GM06990 (cell line): ENCODE data around the gene FIBP.

Source experiments
- DNase-seq: peaks from one replicate; pipeline ENCODE4 v3.0.0-alpha.2; 2011; ENCODE audit not compliant: insufficient read length; ENCODE audit errors: extremely low read depth
- H3K27me3 ChIP-seq: replicated peaks from 2 replicates; pipeline ENCODE4 v1.6.0; 2011; ENCODE audit warnings: low read length; ENCODE audit not compliant: control insufficient read depth, insufficient read depth
- H3K36me3 ChIP-seq: 2 replicates; pipeline ENCODE4 v1.5.1; 2011; ENCODE audit warnings: low read length; ENCODE audit not compliant: control insufficient read depth, insufficient read depth
- H3K4me3 ChIP-seq: replicated peaks from 2 replicates; pipeline ENCODE4 v1.5.1; 2011; ENCODE audit warnings: low read depth, mild to moderate bottlenecking, control low read depth, low read length
- TF ChIP-seq, protein P1 (sequence below): IDR thresholded peaks from 2 replicates; pipeline ENCODE4 v1.5.1; 2011; ENCODE audit warnings: low read length, control low read depth, mild to moderate bottlenecking, inconsistent platforms; ENCODE audit not compliant: insufficient read depth, poor library complexity, severe bottlenecking

Gene FIBP

DNA sequence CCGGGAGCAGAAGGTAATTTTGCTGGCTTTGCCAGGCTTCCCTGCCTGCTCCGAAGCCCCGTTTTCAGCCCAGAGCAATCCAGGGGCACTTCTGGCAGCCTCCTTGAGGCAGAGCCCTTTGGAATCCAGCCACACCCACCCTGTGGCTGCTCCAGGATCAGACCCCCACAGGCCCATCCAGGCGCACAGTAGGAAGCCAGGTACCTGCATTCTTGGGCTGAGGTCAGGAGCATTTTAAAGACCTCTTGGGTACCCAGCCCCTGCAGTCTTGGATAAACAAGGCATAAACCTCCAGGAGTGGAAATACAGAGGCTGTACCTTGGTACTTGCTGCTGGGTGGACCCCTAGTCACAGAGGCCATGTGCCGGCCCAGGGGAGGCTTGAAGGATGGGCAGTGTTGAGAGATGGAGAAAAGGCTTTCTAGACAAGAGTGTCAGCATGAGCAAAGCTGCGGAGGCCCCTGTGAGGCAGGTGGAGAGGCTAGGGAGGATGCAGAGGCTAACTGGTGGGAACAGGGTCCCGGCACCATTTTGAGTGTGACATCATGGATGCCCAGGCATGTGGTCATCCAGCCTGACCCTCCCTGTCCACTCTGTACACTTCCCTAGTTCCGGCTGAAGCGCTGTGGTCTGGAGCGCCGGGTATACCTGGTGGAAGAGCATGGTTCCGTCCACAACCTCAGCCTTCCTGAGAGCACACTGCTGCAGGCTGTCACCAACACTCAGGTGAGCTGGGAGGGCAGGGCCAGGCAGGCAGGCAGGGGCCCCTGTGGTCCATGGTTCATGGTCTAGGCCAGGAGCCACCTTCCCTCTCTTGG lies 24.2 kb downstream of the FIBP start:
- Histone ChIP-seq H3K4me3 (no peak overlapping the region), H3K27me3 (no peaks in the 10 kb centered on the region), H3K36me3 (peaks cover 44% of the 10 kb centered on the region)
- DNase-seq = no peak
- TF ChIP-seq, protein P1, sequence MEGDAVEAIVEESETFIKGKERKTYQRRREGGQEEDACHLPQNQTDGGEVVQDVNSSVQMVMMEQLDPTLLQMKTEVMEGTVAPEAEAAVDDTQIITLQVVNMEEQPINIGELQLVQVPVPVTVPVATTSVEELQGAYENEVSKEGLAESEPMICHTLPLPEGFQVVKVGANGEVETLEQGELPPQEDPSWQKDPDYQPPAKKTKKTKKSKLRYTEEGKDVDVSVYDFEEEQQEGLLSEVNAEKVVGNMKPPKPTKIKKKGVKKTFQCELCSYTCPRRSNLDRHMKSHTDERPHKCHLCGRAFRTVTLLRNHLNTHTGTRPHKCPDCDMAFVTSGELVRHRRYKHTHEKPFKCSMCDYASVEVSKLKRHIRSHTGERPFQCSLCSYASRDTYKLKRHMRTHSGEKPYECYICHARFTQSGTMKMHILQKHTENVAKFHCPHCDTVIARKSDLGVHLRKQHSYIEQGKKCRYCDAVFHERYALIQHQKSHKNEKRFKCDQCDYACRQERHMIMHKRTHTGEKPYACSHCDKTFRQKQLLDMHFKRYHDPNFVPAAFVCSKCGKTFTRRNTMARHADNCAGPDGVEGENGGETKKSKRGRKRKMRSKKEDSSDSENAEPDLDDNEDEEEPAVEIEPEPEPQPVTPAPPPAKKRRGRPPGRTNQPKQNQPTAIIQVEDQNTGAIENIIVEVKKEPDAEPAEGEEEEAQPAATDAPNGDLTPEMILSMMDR = no peak

DNA sequence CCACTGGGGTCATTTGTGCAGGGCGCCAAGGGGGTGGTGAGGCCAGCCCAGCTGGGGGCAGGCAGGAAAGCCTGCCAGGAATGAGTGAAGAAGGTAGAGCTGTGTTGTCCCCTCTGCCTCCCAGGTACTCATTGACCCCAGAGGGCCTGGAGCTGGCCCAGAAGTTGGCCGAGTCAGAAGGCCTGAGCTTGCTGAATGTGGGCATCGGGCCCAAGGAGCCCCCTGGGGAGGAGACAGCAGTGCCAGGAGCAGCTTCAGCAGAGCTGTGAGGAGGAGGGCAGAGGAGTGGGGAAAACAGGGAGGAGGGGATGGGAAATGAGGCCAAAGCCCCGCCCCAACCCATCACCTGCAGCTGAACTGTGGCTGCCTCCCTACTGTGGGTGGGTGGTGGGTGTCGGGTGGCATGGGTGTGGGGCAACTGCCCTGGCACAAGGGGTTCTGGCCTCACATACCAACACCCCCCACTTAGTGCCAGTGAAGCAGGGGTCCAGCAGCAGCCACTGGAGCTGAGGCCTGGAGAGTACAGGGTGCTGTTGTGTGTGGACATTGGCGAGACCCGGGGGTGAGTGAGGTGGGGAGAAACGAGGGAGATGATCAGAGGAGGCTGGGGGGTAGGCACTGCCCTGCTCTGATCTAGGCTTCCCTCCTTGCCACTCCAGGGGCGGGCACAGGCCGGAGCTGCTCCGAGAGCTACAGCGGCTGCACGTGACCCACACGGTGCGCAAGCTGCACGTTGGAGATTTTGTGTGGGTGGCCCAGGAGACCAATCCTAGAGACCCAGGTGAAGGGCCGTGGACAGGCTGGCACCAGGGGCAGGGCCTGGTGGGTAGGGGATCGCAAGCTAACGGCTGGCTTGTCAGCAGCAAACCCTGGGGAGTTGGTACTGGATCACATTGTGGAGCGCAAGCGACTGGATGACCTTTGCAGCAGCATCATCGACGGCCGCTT lies 25.1 kb downstream of the FIBP start:
- TF ChIP-seq, protein P1 = no peak
- H3K4me3 ChIP-seq = no peak overlapping the region
- no peaks in the 10 kb centered on the region for H3K27me3 ChIP-seq
- peaks cover 44% of the 10 kb centered on the region for H3K36me3 ChIP-seq
- no peak for DNase-seq

DNA sequence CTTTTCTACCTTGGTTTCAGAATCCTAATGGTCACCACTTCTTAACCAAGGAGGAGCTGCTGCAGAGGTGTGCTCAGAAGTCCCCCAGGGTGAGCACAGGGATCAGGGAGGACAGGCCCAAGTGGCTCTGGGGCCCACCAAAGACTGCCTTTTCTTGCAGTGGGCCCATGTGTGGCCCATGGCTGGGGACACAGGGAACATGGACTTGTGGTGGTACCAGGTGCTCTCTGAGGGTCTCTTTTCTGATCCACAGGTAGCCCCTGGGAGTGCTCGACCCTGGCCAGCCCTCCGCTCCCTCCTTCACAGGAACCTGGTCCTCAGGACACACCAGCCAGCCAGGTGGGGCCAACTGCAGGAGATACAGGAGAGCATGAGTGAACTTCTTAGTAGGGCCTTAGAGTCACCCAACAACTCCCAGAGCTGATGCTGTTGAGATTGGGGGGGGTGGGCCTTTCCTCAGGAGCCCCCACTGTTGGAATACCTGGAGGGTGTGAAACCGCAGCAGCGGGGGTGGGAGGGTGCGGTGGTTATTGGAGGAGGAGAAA lies 26.0 kb downstream of the FIBP start:
- H3K36me3 ChIP-seq = peaks cover 44% of the 10 kb centered on the region
- DNase-seq = no peak
- H3K27me3 ChIP-seq = no peaks in the 10 kb centered on the region
- H3K4me3 ChIP-seq = no peak overlapping the region
- TF ChIP-seq, protein P1 = no peak

DNA sequence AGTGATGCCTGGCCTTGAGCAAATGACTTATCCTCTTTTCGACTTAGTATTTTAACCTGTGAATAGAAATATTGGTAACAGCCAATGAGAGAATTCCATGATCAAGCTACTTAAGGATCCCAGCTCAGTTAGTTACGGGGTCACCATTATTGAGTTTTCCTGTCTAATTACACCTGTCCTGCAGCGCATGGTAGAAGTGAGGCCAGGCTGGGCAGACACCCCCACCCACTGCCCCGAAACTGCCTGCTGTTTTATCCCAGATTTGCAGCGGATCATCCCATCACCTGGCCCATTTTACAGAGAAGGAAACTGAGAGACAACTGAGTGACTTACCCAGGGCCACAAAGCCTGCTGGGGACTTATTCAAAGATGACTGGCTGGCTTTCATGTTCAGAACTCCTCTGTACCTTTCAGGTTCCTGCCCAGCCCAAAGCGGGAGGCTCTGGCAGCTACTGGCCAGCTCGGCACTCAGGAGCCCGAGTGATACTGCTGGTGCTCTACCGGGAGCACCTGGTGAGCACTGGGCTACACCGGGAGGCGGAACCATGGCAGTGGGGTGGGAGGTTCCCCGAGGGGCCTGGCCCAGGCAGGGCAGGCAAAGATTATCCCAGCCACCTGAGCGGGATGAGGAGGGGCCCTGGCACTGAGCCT lies 26.6 kb downstream of the FIBP start:
- TF ChIP-seq, protein P1 = no peak
- H3K4me3 ChIP-seq = peak overlapping the region; percentile 97
- H3K36me3 ChIP-seq = peaks cover 39% of the 10 kb centered on the region
- no peak for DNase-seq
- no peaks in the 10 kb centered on the region for H3K27me3 ChIP-seq

DNA sequence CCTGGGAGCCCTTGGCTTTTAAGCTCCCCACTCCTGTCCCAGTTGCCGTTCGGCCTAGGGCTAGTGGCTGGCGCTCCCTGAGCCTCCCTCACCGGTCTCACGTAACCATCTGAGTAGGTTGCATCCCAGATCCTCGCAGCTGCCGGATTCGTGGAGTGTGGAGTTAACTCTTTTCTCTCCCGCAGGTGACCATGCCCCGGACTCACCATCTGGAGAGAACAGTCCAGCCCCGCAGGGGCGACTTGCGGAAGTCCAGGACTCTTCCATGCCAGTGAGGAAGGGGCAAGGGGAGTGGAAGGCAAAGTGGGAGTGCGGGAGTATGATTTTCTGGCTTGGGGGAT lies 27.1 kb downstream of the FIBP start:
- Histone ChIP-seq H3K36me3 (peaks cover 36% of the 10 kb centered on the region), H3K4me3 (peak overlapping the region; percentile 97), H3K27me3 (no peaks in the 10 kb centered on the region)
- TF ChIP-seq, protein P1 = no peak
- DNase-seq = no peak
